Ascending aorta (tissue), 2 donors: Measurements from ENCODE around the gene HCN2. TPM values are rescaled to one million over a fixed set of nuclear protein-coding genes. Genes with fewer than 3 reads are reported as not detected.

Experiments
- DNase-seq, 2 donors: peaks; one replicate each; pipeline ENCODE4 v3.0.0-alpha.2; 2019; ENCODE audit warnings: low spot score in 2 of 2
- H3K27ac ChIP-seq, 2 donors: fragments of 200-600 bp; sonication (generic); one replicate each; pipeline ENCODE4 v1.5.1; 2016 to 2017; ENCODE audit warnings: mild to moderate bottlenecking in 1 of 2
- H3K27me3 ChIP-seq: fragments of 200-600 bp; sonication (generic); one replicate; pipeline ENCODE4 v1.5.1; 2017
- H3K36me3 ChIP-seq, 2 donors: fragments of 200-600 bp; sonication (generic); one replicate each; pipeline ENCODE4 v1.5.1; 2016
- H3K4me1 ChIP-seq, 2 donors: fragments of 200-600 bp; sonication (generic); one replicate each; pipeline ENCODE4 v1.5.1; 2016 to 2017; ENCODE audit warnings: mild to moderate bottlenecking in 1 of 2
- H3K4me3 ChIP-seq, 2 donors: fragments of 200-600 bp; sonication (generic); one replicate each; pipeline ENCODE4 v1.5.1; 2016 to 2017; ENCODE audit warnings: mild to moderate bottlenecking in 1 of 2
- H3K9me3 ChIP-seq, 2 donors: fragments of 200-600 bp; sonication (generic); one replicate each; pipeline ENCODE4 v1.5.1; 2016
- intact Hi-C: fragments of 100-400 bp; cut with DNase I; formaldehyde crosslinking; loops from one replicate; pipeline ENCODE4 v1.15.1; 2023
- total RNA-seq: library from RNA; depleted of rRNA; stranded (reverse); fragments of >200 nt; gene quantifications from one replicate; pipeline ENCODE4 v1.1.0, GENCODE V29; 2016
- TF ChIP-seq, protein P1 (sequence below), 3 experiments: fragments of 200-600 bp in 2 of 3; fragments of 450-650 bp in 1 of 3; sonication (generic) in 2 of 3; IDR thresholded peaks; one replicate each; pipeline ENCODE4 v1.5.1; 2016 to 2019; ENCODE audit warnings: antibody characterized with exemption in 3 of 3, mild to moderate bottlenecking in 1 of 3, moderate library complexity in 1 of 3

The HCN2 gene
- total RNA-seq, 1 donor from 2014 or later: not detected

DNA sequence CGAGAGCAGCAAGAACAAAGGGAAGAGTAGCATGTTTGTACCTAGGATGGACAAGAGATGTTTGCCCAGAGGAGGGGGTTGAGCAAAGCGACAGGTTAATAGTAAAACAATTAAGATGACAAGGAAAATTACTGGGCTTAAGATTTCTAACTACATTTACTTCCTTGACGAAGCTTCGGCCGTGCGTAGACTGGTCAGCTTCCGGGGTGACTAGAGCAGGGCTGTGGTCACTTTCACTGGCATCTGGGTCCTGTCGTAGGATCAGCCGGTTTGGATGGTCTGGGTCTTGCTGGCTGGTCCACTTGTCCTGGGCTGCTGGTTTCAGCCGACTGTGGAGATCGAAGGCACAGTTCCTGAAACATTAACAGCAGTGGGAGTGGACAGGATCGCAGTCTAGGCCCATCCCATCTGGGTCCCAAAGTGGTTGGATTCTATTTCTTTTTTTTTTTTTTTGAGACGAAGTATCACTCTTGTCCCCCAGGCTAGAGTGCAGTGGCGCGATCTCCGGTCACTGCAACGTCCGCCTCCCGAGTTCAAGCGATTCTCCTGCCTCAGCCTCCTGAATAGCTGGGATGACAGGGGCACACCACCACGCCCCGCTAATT, 22.3 kb upstream of the HCN2 start:
- intact Hi-C loops: no loop called here
- no peak overlapping the region for H3K4me3 ChIP-seq

DNA sequence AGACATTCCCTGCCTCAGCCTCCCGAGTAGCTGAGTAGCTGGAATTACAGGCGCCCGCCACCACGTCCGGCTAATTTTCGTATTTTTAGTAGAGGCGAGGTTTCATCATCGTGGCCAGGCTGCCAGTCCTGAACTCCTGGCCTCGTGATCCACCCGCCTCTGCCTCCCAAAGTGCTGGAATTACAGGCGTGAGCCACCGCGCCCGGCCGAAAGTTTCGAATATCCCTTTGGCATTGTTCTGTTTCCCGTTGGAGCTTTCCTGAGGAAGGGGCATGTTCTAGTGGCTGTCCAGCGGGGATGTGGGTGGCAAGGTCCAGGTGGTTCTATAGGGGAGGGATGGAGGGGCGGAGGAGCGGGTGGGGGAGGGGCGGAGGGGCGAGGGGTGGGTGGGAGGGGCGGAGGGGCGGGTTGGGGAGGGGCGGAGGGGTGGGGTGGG, 19.4 kb upstream of the HCN2 start:
- Histone ChIP-seq H3K36me3 (no peaks in the 10 kb centered on the region), H3K4me1 (peaks cover 3 to 26% of the 10 kb centered on the region in 2 donors), H3K4me3 (no peak overlapping the region), H3K9me3 (no peaks in the 10 kb centered on the region), H3K27ac (no peak overlapping the region), H3K27me3 (no peaks in the 10 kb centered on the region)
- intact Hi-C loops: loop anchor here (5.0 kb wide), 2 partner anchors 62 to 227 kb away; partner anchors contain the start of genes POLRMT and PTBP1
- DNase-seq: no peak
- TF ChIP-seq, protein P1, sequence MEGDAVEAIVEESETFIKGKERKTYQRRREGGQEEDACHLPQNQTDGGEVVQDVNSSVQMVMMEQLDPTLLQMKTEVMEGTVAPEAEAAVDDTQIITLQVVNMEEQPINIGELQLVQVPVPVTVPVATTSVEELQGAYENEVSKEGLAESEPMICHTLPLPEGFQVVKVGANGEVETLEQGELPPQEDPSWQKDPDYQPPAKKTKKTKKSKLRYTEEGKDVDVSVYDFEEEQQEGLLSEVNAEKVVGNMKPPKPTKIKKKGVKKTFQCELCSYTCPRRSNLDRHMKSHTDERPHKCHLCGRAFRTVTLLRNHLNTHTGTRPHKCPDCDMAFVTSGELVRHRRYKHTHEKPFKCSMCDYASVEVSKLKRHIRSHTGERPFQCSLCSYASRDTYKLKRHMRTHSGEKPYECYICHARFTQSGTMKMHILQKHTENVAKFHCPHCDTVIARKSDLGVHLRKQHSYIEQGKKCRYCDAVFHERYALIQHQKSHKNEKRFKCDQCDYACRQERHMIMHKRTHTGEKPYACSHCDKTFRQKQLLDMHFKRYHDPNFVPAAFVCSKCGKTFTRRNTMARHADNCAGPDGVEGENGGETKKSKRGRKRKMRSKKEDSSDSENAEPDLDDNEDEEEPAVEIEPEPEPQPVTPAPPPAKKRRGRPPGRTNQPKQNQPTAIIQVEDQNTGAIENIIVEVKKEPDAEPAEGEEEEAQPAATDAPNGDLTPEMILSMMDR (IDR thresholded peaks at IDR 0.05): no peak

More for the DNA sequence above, 22.3 kb upstream of the HCN2 start:
- Histone ChIP-seq H3K9me3 (no peaks in the 10 kb centered on the region), H3K27ac (no peak overlapping the region), H3K36me3 (no peaks in the 10 kb centered on the region), H3K27me3 (no peaks in the 10 kb centered on the region), H3K4me1 (peaks cover 0 to 9% of the 10 kb centered on the region in 2 donors)
- TF ChIP-seq, protein P1 (IDR thresholded peaks at IDR 0.05): no peak
- DNase-seq: no peak

DNA sequence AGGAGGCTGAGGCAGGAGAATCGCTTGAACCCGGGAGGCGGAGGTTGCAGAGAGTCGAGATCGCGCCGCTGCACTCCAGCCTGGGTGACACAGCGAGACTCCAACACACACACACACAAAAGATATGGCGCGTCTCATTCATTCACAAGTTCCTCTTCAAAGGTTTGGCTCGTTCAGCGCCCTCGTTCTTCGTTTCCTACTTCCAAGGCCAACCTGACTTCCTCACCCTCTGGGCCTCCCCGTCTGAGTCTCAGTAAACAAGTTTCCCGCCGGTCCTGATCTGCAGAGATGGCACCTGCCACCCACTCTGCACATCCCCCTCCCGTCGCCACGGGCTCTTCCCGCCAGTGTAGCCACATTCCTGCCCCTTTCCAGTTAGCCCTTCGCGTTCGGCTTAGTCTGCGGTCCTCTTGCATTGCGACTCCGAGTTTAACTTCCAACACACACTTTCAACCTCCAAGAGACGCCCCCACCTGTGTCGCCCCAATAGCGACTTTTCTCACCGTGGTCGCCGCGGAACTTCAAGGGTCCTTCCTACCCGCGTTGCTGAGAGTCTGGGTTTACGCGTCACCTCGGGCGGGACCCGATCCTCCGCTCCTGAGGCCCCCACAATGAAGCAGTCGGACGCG, 18.6 kb upstream of the HCN2 start:
- TF ChIP-seq, protein P1 (IDR thresholded peaks at IDR 0.05): no peak
- no peaks in the 10 kb centered on the region for H3K9me3 ChIP-seq
- H3K27ac ChIP-seq: peak overlapping the region in 1 of 2 donors; percentile 65
- DNase-seq: no peak
- H3K36me3 ChIP-seq: no peaks in the 10 kb centered on the region
- no peaks in the 10 kb centered on the region for H3K27me3 ChIP-seq
- intact Hi-C loops: loop anchor here (5.0 kb wide), 2 partner anchors 61 to 226 kb away; partner anchors contain the start of genes POLRMT and PTBP1
- H3K4me3 ChIP-seq: peak overlapping the region; percentile 72 to 100
- peaks cover 9 to 34% of the 10 kb centered on the region in 2 donors for H3K4me1 ChIP-seq

DNA sequence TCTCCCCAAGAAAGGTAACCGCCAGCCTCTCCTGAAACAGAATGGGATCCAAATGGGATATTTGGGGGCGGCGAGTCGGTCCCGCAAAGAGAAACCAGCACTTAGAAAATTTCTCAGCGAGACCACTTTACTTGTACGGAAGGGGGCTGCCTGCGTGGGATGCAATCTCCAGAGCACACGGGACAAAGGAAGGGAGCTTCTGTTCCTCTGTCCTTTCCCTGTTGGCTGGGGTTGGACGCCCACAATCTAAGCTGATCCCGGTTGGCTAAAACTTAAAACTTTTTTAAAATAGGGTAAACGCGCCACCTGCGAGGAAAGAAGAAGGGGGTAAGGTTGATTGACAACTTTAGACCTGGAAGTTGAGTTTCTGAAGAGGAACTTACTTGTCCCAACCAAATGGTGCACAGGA, 18.1 kb upstream of the HCN2 start:
- no peak for DNase-seq
- Histone ChIP-seq H3K36me3 (no peaks in the 10 kb centered on the region), H3K27me3 (no peaks in the 10 kb centered on the region), H3K9me3 (no peaks in the 10 kb centered on the region), H3K4me1 (peaks cover 11 to 39% of the 10 kb centered on the region in 2 donors), H3K4me3 (peak overlapping the region; percentile 72 to 100), H3K27ac (peak overlapping the region; percentile 52 to 65)
- TF ChIP-seq, protein P1 (IDR thresholded peaks at IDR 0.05): no peak
- intact Hi-C loops: loop anchor here (5.0 kb wide), 2 partner anchors 61 to 226 kb away; partner anchors contain the start of genes POLRMT and PTBP1

DNA sequence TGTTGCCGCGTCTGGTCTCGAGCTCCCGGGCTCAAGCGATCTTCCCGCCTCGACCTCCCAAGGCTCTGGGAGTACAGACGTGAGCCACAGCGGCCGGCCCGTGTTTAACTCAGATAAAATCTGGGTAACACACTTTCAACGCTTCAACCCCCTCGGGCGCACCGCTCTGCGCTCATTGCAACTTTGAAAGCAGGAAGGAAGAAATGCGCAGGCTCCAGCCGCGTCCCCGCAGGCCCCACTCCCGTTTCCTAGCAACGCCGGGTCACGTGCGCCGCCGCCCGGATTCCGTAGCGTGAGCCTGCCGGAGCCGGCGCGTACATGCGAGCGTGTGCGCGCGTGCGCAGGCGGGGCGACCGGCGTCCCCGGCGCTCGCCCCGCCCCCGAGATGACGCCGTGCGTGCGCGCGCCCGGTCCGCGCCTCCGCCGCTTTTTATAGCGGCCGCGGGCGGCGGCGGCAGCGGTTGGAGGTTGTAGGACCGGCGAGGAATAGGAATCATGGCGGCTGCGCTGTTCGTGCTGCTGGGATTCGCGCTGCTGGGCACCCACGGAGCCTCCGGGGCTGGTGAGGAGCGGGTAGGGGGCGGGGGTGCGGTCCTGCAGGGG, 17.4 kb upstream of the HCN2 start, which contains the start of gene BSG:
TSS of gene BSG (plus strand) at position 457 of the 603 bp plus-strand sequence. CDS start at position 496, 39 bp downstream.
- no peaks in the 10 kb centered on the region for H3K36me3 ChIP-seq
- H3K9me3 ChIP-seq: no peaks in the 10 kb centered on the region
- H3K27ac ChIP-seq: peak within 1 kb of the TSS; percentile 74 to 89
- peak within 1 kb of the TSS; percentile 72 to 100 for H3K4me3 ChIP-seq
- peak; percentile 86 to 98 for DNase-seq
- intact Hi-C loops: loop anchor here (1.0 to 5.0 kb wide), 4 partner anchors 41 to 225 kb away; partner anchors contain the start of genes CDC34, POLRMT, PTBP1 and TPGS1
- TF ChIP-seq, protein P1 (IDR thresholded peaks at IDR 0.05): peak in 1 of 3 experiments; percentile 18
- peaks cover 11 to 39% of the 10 kb centered on the region in 2 donors for H3K4me1 ChIP-seq
- no peaks in the 10 kb centered on the region for H3K27me3 ChIP-seq
